Measurements from ENCODE around the gene GALNT13.
A peak's percentile ranks its signal among the peaks of the same experiment; 100 is the strongest.

GALNT13 gene

GRCh38 chr2:154455166-154455565 lies 583.4 kb downstream of the GALNT13 start:
- TF ChIP-seq CTCF (conservative IDR thresholded peaks at IDR 0.05; ENCODE audit: low read depth, low read length) = no peak
- Histone ChIP-seq H3K27ac (no peak overlapping the region), H3K79me2 (ENCODE audit: insufficient read depth, low read depth) (no peaks in the 10 kb centered on the region), H3K36me3 (ENCODE audit: insufficient read depth) (no peaks in the 10 kb centered on the region), H3K4me3 (IDR thresholded peaks at IDR 0.05; ENCODE audit: insufficient read depth, low read depth, low read length) (no peak overlapping the region), H3K9ac (no peak overlapping the region), H4K20me1 (ENCODE audit: insufficient read depth) (no peaks in the 10 kb centered on the region), H2AFZ (ENCODE audit: low read depth) (no peak overlapping the region), H3K4me1 (ENCODE audit: low read depth, poor library complexity, severe bottlenecking) (peaks cover 23% of the 10 kb centered on the region), H3K27me3 (ENCODE audit: insufficient read depth, low read depth) (no peaks in the 10 kb centered on the region), H3K4me2 (no peak overlapping the region)

- peak overlapping the region; percentile 1; the same call in 1 of the 2 replicates for H3K4me2 ChIP-seq
- H3K4me1 ChIP-seq (ENCODE audit: low read depth, poor library complexity, severe bottlenecking) = peaks cover 23% of the 10 kb centered on the region
- TF ChIP-seq CTCF (conservative IDR thresholded peaks at IDR 0.05; ENCODE audit: low read depth, low read length) = no peak
- no peaks in the 10 kb centered on the region for H3K79me2 ChIP-seq (ENCODE audit: insufficient read depth, low read depth)
- no peak overlapping the region for H2AFZ ChIP-seq (ENCODE audit: low read depth)
- H3K27ac ChIP-seq = no peak overlapping the region
- H3K9ac ChIP-seq = no peak overlapping the region
- no peak overlapping the region for H3K4me3 ChIP-seq (IDR thresholded peaks at IDR 0.05; ENCODE audit: insufficient read depth, low read depth, low read length)
- H3K27me3 ChIP-seq (ENCODE audit: insufficient read depth, low read depth) = no peaks in the 10 kb centered on the region
- H3K36me3 ChIP-seq (ENCODE audit: insufficient read depth) = no peaks in the 10 kb centered on the region
- no peaks in the 10 kb centered on the region for H4K20me1 ChIP-seq (ENCODE audit: insufficient read depth)
Measured at GRCh38 chr2:154455866-154456265, 584.1 kb downstream of the GALNT13 start.

- no peaks in the 10 kb centered on the region for H4K20me1 ChIP-seq (ENCODE audit: insufficient read depth)
- no peak overlapping the region for H3K27ac ChIP-seq
- peaks cover 20% of the 10 kb centered on the region for H3K4me1 ChIP-seq (ENCODE audit: low read depth, poor library complexity, severe bottlenecking)
- TF ChIP-seq CTCF (conservative IDR thresholded peaks at IDR 0.05; ENCODE audit: low read depth, low read length) = no peak
- H3K36me3 ChIP-seq (ENCODE audit: insufficient read depth) = no peaks in the 10 kb centered on the region
- H3K4me2 ChIP-seq = no peak overlapping the region
- H3K9ac ChIP-seq = no peak overlapping the region
- H3K4me3 ChIP-seq (IDR thresholded peaks at IDR 0.05; ENCODE audit: insufficient read depth, low read depth, low read length) = no peak overlapping the region
- H3K27me3 ChIP-seq (ENCODE audit: insufficient read depth, low read depth) = no peaks in the 10 kb centered on the region
- H2AFZ ChIP-seq (ENCODE audit: low read depth) = no peak overlapping the region
- no peaks in the 10 kb centered on the region for H3K79me2 ChIP-seq (ENCODE audit: insufficient read depth, low read depth)
Measured at GRCh38 chr2:154457286-154457685, 585.6 kb downstream of the GALNT13 start.

- Histone ChIP-seq H4K20me1 (ENCODE audit: insufficient read depth) (no peaks in the 10 kb centered on the region), H3K9ac (no peak overlapping the region), H3K27ac (no peak overlapping the region), H2AFZ (ENCODE audit: low read depth) (no peak overlapping the region), H3K79me2 (ENCODE audit: insufficient read depth, low read depth) (no peaks in the 10 kb centered on the region), H3K4me1 (ENCODE audit: low read depth, poor library complexity, severe bottlenecking) (peaks cover 9% of the 10 kb centered on the region), H3K27me3 (ENCODE audit: insufficient read depth, low read depth) (no peaks in the 10 kb centered on the region), H3K4me3 (IDR thresholded peaks at IDR 0.05; ENCODE audit: insufficient read depth, low read depth, low read length) (no peak overlapping the region), H3K4me2 (no peak overlapping the region), H3K36me3 (ENCODE audit: insufficient read depth) (no peaks in the 10 kb centered on the region)
- TF ChIP-seq CTCF (conservative IDR thresholded peaks at IDR 0.05; ENCODE audit: low read depth, low read length) = no peak
Measured at GRCh38 chr2:154459286-154459685, 587.6 kb downstream of the GALNT13 start.
